NCI-H82 (cell line): ENCODE data around the gene CLK4.

Source experiments
- DNase-seq: peaks from one replicate; lab custom pipeline; 2025; lab: John Stamatoyannopoulos, UW

The CLK4 gene

DNA sequence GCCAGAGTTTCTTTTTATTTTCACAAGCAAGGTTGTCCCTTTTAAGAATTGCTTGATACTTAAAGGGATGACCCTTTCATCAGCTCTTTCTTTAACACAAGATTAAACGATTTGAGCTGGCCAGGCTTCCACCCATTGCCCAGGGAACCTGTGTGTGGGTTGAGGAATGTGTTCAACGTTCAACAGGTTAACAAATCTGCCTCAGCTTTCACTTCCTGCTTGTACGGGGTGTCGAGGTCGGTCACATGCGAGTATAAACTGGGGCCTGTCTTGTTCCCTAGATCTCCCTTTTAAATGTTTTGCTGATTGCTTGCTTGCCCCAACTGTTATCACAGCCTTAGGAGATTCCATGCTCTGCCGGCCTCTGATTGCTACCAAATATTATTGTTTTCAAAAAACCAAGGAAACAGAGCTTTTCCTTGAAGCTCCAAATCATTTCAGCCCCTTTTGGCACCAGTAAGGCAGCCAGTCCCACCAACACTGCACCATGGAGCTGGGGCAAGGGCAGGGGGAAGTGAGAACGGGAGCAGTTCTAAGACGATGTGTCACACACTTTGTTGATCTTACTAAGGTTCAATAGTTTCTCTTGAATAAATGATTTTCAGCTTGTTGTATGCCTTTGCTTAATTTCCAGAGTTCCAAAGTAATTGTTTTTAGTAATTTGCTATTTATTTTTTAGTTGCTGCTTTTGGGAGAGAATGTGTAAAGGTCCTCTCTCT, 10.7 kb upstream of the CLK4 start:
- no peak for DNase-seq

GRCh38 chr5:178632285-178632684, 5.4 kb upstream of the CLK4 start:
- peak; percentile 67 for DNase-seq

- DNase-seq = no peak
Observed at GRCh38 chr5:178630951-178631350, 4.1 kb upstream of the CLK4 start.

DNA sequence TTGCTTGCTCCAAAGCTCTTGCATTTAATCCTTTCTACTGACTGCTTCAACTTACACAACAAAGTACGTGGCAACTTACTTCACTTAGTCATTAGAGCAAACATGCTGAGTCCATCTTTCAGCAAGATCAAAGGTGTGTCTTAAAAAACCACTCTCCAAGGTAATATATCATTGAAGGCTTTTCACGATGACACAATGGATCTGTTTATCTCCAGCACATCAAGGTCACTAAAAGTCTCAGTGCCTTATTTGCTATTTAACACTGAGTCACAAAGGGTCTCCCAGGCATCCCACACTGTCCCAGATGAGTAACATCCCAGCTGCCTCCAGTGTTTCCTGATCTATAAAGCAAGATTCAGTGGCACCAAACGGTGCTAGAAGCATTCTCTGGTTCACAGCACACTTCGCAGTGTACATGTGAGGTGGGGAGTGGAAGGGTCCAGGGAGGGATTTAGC, 3.7 kb upstream of the CLK4 start:
- DNase-seq = no peak

GRCh38 chr5:178627259-178627598, 379 bp upstream of the CLK4 start:
- no peak for DNase-seq

- DNase-seq = peak; percentile 60
Observed at GRCh38 chr5:178625679-178626483, 969 bp downstream of the CLK4 start.

- no peak for DNase-seq
Observed at GRCh38 chr5:178624631-178625546, 2.0 kb downstream of the CLK4 start.

DNA sequence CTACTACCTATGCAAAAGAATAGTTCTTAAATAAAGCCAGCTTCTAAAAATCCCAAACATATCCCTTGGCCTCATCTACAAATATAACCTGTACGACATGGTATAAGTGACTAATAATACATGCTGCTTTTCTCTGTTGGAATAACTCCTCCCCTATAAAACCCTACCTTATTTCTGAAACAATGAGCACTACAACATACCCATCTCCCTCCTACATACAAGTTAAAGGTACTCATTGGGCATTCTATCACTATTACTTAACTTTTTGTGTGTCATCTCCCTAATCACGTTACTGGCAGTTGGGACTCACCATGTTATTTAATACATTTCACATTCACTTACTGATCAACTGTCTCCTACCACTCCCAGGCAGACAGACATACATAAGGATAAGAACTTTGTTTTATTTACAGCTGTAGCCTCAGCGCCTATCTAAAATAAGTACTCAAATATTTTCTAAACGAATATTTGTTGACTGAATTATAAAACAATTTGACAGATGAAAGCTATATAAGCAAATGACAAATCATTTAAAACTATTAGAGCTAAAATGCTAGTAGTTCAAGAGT, 4.1 kb downstream of the CLK4 start:
- DNase-seq = no peak

- DNase-seq = no peak
Observed at GRCh38 chr5:178619390-178619789, 7.5 kb downstream of the CLK4 start.

DNA sequence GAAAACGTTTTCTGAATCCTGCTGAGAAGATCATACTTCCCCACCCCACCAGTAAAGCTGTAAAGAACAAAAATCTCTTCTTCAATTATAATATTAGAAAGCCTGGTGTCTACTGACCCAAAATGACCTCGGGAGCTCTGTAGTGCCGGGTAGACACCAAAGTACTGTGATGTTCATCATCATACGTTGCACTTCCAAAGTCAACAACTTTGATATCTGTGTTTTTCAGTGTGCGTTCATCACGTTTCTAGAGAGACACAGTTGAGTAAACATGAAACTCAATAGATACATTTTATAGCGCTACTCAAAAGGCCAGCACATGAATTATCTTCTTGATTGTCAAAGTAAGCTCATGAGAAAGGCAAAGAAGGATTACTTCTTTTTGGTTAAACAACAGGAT, 14.6 kb downstream of the CLK4 start:
- DNase-seq = no peak

GRCh38 chr5:178606269-178606668, 20.6 kb downstream of the CLK4 start:
- no peak for DNase-seq

- DNase-seq = no peak
Observed at GRCh38 chr5:178605788-178606187, 21.1 kb downstream of the CLK4 start.

DNA sequence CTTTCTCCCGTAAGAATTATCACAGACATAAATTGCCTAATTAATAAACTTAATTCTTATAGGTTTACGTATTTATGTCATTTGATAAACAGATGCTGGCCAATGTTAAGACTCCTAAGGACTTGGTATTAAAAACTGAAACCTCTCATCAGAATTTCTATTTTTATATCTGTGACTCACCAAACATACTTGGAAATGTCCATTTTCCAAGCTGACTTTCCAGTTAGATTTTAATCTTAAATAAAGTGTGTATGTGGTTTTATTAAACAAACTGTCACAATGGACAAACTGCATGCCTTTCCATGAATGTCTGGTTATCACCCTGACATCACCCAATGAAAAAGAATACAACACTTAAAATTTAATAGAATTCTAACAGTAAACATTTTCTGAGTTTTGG, 24.1 kb downstream of the CLK4 start:
- DNase-seq = no peak

DNA sequence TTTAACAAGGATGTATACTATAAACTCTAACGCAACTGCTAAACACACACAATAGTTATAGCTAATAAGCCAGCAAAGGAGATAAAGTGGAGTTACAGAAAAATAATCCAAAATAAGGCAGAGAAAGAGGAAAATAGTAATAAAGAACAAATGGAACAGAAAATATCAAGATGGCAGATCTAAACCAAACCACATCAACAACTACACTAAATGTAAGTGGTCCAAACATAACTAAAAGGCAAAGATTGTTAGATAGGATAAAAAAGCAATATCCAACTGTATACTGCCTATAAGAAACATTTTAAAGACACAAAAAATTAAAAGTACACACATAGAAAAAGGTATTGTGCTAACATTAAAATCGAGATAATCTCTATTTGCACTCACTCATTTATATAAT, 31.1 kb downstream of the CLK4 start:
- no peak for DNase-seq

DNA sequence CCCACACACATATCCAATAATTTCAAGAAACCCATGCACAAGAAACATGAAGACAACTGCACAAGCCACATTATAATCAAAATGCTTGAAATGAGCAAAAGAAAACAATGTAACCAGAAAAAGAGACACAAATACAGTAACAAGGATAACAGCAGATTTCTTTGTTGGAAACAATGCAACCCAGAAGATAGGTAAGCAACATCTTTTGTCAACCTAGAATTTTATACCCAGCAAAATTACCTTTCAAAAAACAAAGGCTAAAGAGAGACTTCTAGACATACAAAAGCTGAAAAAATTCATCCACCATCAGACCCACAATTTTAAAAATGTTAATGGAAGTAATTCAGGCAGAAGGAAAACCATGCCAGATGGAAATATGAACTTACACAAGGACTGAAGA, 31.7 kb downstream of the CLK4 start:
- DNase-seq = no peak

GRCh38 chr5:178590924-178591423, 35.9 kb downstream of the CLK4 start:
- DNase-seq = no peak

GRCh38 chr5:178590141-178590923, 36.5 kb downstream of the CLK4 start, which contains the start of gene COL23A1:
TSS of gene COL23A1 (minus strand) at chr5:178590393.
- peak; percentile 80 for DNase-seq

GRCh38 chr5:178589180-178590140, 37.4 kb downstream of the CLK4 start:
- DNase-seq = peak; percentile 58

DNA sequence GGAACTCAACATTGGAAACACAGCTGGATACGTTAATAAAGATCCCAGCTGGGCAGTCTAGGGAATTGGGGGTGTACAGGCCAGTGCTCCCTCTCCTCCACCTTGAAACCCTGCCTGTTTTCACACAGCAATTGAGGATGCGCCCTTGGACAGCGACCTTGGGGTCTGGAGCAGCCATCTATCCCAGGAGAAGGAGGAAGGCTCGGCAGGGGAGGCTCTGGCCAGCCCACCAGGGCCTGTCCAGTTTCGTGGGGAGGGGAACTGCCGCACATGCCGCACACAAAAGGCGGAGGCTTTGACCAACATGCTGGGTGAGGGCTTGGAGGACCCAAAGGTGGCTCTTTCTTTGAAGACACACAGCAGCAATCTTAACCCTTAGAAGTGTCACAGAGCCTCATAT, 38.1 kb downstream of the CLK4 start:
- DNase-seq = no peak
